Fibroblast of lung (primary cell): ENCODE data around the gene AIFM3. TPM values are rescaled to one million over a fixed set of nuclear protein-coding genes. Genes with fewer than 3 reads are reported as not detected.
A peak's percentile ranks its signal among the peaks of the same experiment; 100 is the strongest.
"Not testable (repeated sequence)": the region's sequence is repeated elsewhere in the genome, so short reads cannot be mapped to it uniquely, and the experiment has no call there.

Experiments
- DNase-seq, 2 donors: peaks; one replicate each; pipeline versions ENCODE4 v3.0.0 to v3.0.0-alpha.2; 2010; ENCODE audit warnings: low read depth in 2 of 2
- H2AFZ ChIP-seq: 2 replicates; pipeline ENCODE4 v1.5.1; 2012; ENCODE audit warnings: low read length, control low read depth, inconsistent platforms
- H3K27ac ChIP-seq: 2 replicates; pipeline ENCODE4 v1.5.1; 2011; ENCODE audit warnings: low read length, control low read depth; ENCODE audit not compliant: insufficient read depth
- H3K27me3 ChIP-seq: 2 replicates; pipeline ENCODE4 v1.5.1; 2011; ENCODE audit warnings: mild to moderate bottlenecking, low read length; ENCODE audit not compliant: control insufficient read depth, insufficient read depth
- H3K36me3 ChIP-seq: 2 replicates; pipeline ENCODE4 v1.5.1; 2011; ENCODE audit warnings: low read length; ENCODE audit not compliant: control insufficient read depth, insufficient read depth
- H3K4me1 ChIP-seq: 2 replicates; pipeline ENCODE4 v1.5.1; 2011; ENCODE audit warnings: low read length; ENCODE audit not compliant: control insufficient read depth, insufficient read depth; ENCODE audit errors: extremely low read depth
- H3K4me2 ChIP-seq: 2 replicates; pipeline ENCODE4 v1.5.1; 2011; ENCODE audit warnings: low read length, control low read depth; ENCODE audit not compliant: insufficient read depth; ENCODE audit errors: extremely low read depth
- H3K4me3 ChIP-seq, 4 experiments: fragments of 200-600 bp in 1 of 4; sonication (generic) in 1 of 4; replicated peaks in 1 of 4; 2 replicates each; pipeline ENCODE4 v1.5.1; 2011 to 2016; ENCODE audit warnings: low read length in 4 of 4, low read depth in 3 of 4, mild to moderate bottlenecking in 3 of 4, control low read depth in 2 of 4, inconsistent platforms in 1 of 4, mixed read lengths in 1 of 4; ENCODE audit not compliant: insufficient read depth in 1 of 4; ENCODE audit errors: control extremely low read depth in 1 of 4
- H3K79me2 ChIP-seq: 2 replicates; pipeline ENCODE4 v1.5.1; 2012; ENCODE audit warnings: mild to moderate bottlenecking, low read length, inconsistent platforms; ENCODE audit not compliant: control insufficient read depth, insufficient read depth
- H3K9ac ChIP-seq: 2 replicates; pipeline ENCODE4 v1.5.1; 2011; ENCODE audit warnings: mild to moderate bottlenecking, low read length, control low read depth; ENCODE audit not compliant: insufficient read depth
- H3K9me3 ChIP-seq: 2 replicates; pipeline ENCODE4 v1.5.1; 2012; ENCODE audit warnings: low read depth, low read length; ENCODE audit not compliant: control insufficient read depth, insufficient read depth
- H4K20me1 ChIP-seq: 2 replicates; pipeline ENCODE4 v1.5.1; 2011; ENCODE audit warnings: low read length; ENCODE audit not compliant: control insufficient read depth, insufficient read depth; ENCODE audit errors: extremely low read depth
- CTCF ChIP-seq, 2 donors: IDR thresholded peaks in 1 of 2; conservative IDR thresholded peaks in 1 of 2; 1 replicate in 1 of 2; 2 replicates in 1 of 2; pipeline ENCODE4 v1.5.1; 2011 to 2012; ENCODE audit warnings: low read length in 2 of 2, control low read depth in 1 of 2, inconsistent platforms in 1 of 2, low read depth in 1 of 2, mild to moderate bottlenecking in 1 of 2
- EZH2 ChIP-seq: IDR thresholded peaks from 2 replicates; pipeline ENCODE4 v1.5.1; 2012; ENCODE audit warnings: low read length, control low read depth, mild to moderate bottlenecking; ENCODE audit errors: missing control alignments
- polyA plus RNA-seq, 2 donors: library from polyadenylated mRNA; depleted of rRNA in 1 of 2; stranded (reverse) in 1 of 2; unstranded in 1 of 2; fragments of >200 nt; gene quantifications; 2 replicates each; pipeline ENCODE4 v1.2.1, GENCODE V29; 2011 to 2012; ENCODE audit warnings: missing spikeins in 1 of 2
- total RNA-seq: library from RNA; depleted of rRNA; stranded (reverse); fragments of >200 nt; gene quantifications from 2 replicates; pipeline ENCODE4 v1.2.1, GENCODE V29; 2014

AIFM3 gene
- total and polyA plus RNA-seq, 2 donors (not counting 1 experiment from before 2014, with no cell fraction given) = 0.15 to 2.0 TPM

- TF ChIP-seq CTCF (conservative IDR thresholded peaks at IDR 0.05 in 1 of 2, IDR thresholded peaks at IDR 0.05 in 1 of 2; ENCODE audit: low read depth in 1 of 2, low read length in 2 of 2) (no peak), EZH2 (no peak)
- no peaks in the 10 kb centered on the region for H3K27me3 ChIP-seq
- H3K4me1 ChIP-seq = no peaks in the 10 kb centered on the region
- no peak overlapping the region for H3K4me3 ChIP-seq
- H2AFZ ChIP-seq = no peak overlapping the region
- no peak overlapping the region for H3K9ac ChIP-seq
- no peaks in the 10 kb centered on the region for H3K9me3 ChIP-seq
- no peak overlapping the region for H3K27ac ChIP-seq
- peaks cover 5% of the 10 kb centered on the region for H3K36me3 ChIP-seq
- peaks cover 86% of the 10 kb centered on the region for H3K79me2 ChIP-seq
- no peak for DNase-seq
- peaks cover 6% of the 10 kb centered on the region for H4K20me1 ChIP-seq
- no peak overlapping the region for H3K4me2 ChIP-seq
These were observed 37.1 kb upstream of the AIFM3 start for GRCh38 chr22:20930004-20930403.

- H3K4me3 ChIP-seq = not testable (repeated sequence)
These were observed 36.6 kb upstream of the AIFM3 start for GRCh38 chr22:20930435-20930834.

GRCh38 chr22:20931126-20931654, 35.9 kb upstream of the AIFM3 start:
- Histone ChIP-seq H3K4me1 (no peaks in the 10 kb centered on the region), H3K27ac (peak overlapping the region; percentile 28), H4K20me1 (peaks cover 6% of the 10 kb centered on the region), H3K36me3 (peaks cover 5% of the 10 kb centered on the region), H3K27me3 (no peaks in the 10 kb centered on the region), H2AFZ (no peak overlapping the region), H3K79me2 (peaks cover 86% of the 10 kb centered on the region), H3K9me3 (no peaks in the 10 kb centered on the region), H3K9ac (no peak overlapping the region), H3K4me2 (no peak overlapping the region), H3K4me3 (no peak overlapping the region)
- TF ChIP-seq EZH2 (no peak), CTCF (conservative IDR thresholded peaks at IDR 0.05 in 1 of 2, IDR thresholded peaks at IDR 0.05 in 1 of 2; ENCODE audit: low read depth in 1 of 2, low read length in 2 of 2) (no peak)
- no peak for DNase-seq

More at GRCh38 chr22:20930435-20930834, 36.6 kb upstream of the AIFM3 start:
- H3K4me1 ChIP-seq, H4K20me1 ChIP-seq, H3K27ac ChIP-seq, H3K36me3 ChIP-seq, H2AFZ ChIP-seq, H3K9ac ChIP-seq, H3K9me3 ChIP-seq, H3K27me3 ChIP-seq, H3K4me2 ChIP-seq, DNase-seq: not testable (repeated sequence)
- peaks cover 86% of the 10 kb centered on the region for H3K79me2 ChIP-seq
